Measurements from ENCODE around the gene TSPAN18.

TSPAN18 gene

DNA sequence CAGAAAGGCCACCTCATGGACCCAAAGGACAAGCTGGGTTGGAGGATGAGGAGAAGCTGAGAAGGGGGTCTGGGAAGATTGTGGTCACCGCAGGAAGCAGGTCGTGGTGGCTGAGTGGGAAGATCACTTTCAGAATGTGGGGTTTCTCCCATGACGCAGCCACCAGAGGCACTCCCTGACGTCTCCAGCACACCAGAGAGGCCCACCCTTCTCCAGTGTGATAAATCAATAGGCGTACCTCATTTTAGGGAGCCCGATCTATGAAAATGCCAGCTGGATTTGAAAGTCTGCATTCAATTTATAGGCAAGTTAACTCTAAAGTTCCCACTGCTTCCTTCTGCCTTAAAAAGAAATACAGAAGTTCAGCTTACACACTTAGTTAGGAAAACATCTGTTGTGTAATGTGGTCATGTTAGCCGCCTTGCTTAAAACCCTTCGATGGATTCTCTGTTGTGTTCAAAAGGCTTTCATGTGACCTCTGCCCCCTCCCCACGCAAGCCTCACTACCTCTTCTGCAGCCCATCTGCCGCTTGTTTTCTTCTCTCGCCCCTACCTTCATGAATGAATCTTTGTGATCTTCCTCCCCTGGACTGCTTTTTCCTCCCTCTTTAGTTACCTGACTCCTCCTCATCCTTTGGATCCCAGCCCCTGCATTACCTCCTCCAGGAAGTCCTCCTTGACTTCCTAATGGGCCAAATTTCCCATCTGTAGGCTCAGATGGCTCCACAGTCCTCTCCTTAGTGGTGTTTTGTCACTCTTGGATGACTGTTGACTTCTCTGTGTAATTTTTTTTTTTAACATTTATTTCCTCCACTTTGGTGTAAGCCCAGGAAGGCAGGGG, 10.7 kb downstream of the TSPAN18 start:
- DNase-seq (ENCODE audit: low read depth in 3 of 3): no peak

DNA sequence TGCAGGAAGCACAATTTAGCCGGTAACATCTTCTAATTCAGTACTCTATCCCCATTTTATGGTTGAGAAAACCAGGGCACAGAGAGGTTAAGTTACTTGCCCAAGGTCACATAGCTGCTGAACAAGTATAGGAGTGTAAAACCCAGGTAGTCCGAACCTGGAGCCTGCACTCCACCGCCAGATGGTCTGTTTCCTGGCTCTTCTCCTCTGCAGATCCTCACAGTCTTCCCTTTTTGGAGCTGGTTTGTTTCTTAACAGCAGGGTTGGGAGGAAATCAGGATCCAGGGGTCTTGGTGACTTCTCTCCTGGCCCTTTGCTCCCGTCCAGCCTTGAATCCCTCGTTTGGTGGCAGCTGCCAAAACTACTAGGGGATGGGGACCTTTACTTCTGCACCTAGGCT, 12.0 kb downstream of the TSPAN18 start:
- DNase-seq (ENCODE audit: low read depth in 3 of 3): no peak

DNA sequence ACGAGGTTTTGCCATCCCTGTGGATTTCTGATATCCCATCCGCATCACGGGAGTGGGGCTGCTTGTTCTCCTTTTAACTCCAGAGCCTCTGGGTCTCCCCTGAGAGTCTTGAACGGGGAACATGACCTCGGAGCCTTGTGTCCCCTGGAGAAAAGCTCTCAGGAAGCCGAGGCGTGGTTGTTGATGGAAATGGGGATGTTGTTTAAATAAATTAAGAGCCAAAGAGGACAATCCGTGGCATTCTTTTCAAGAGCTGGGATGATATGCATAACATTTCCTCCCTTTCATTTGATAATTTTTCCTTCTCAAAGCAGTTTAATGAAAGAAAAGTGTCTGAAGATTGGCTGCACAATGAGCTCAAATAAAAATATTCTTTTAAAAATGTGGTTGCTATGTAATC, 14.2 kb downstream of the TSPAN18 start:
- DNase-seq (ENCODE audit: low read depth in 3 of 3): no peak

DNA sequence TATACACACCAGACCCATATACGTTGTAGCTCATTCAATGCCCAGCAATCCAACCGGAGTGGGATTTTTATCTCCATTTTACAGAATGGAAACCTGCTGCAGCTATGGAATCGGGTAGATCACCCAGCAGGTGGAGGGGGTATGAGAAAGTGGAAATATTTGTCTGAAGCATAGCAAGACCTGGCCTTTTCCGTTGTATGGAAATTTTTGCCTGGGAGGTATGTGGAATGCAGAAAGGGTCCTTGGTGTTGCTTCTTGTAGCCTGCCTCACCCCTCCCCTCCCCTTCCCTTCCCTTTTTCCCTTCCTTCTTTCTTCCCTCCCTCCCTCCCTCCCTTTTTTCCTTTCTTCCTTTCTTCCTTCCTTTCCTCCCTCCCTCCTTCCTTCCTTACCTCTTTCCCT, 15.2 kb downstream of the TSPAN18 start:
- no peak for DNase-seq (ENCODE audit: low read depth in 3 of 3)

DNA sequence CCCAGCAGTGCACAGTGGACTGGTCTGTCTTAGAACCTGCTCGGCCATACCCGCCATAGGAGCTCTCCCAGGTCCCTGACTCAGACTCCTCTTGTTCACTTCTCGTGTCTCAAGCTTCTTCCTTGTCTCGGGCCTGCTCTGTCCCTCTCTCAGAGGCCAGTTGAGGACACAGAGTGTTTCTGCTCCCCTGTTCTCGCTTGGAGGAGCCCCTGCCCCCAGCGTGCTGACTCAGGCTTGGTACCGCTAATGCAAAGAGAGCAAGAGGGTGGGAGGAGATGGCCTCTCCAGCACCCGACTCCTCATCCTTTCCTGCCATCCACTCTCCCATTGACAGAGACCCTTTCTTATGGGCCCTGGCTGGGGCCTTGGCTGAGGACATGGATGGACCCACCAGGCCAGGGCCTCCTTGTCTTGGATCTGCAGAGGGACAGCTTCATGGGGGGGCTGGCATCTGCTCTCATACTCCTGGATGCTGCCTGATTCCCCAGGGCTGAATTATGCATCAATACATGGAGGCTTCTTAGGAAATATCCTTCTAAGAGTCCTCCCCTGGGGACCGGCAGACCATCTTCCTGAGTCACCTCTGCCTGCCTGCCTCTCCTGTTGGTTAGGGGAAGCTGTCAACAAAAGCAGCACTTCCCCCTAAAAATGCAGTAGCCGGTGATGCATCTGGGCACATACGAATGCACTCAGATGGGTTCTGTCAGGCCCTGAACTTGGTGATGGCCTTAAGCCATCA, 15.9 kb downstream of the TSPAN18 start:
- DNase-seq (ENCODE audit: low read depth in 3 of 3): no peak

DNA sequence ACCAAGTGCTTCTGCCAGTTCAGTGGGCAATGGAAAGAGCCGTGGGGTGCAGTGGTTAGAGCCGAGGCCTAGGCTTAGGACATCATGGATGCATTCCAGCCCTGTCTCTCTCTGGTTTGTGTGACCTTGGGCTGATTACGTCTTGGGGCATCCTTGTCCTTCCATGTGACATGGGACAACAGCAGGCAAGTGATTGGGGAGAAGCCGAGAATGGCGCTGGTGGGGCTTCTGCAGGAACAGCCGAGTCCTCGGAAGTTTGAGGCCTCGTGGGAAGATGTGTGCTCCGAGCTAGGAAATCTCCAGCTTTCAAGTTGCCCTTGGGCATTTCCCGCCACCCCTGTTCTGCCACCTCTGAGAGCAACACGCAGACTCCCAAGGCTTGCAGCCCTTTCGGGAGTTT, 16.6 kb downstream of the TSPAN18 start:
- DNase-seq (ENCODE audit: low read depth in 3 of 3): no peak

DNA sequence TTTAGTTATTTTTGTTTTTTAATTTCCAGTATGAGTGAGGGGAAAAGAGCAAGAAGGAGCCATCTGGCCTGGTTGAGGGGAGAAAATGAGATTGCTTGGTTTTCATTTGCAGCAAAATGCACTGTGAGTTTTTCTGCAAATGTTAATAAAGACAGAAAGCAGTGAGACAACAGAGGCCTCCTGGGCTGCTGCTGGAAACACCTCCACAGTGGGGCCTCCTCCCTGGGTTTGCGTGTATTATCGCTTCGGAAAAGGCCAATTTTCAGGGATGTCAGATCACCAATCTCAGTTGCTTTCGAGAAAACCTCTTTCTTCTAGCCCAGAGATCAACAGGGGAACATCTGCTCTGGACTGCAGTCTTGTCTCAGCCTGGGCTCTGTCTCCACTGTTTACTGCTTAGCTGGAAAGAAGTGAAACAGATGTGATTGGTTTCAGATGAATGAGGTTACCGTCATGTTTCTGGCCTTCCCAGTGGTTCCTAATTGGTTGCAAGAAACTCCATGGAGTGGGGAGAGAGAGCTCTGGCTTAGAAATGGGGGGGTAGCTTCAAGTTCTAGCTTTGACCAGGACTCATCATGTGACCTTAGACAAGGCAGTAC, 17.3 kb downstream of the TSPAN18 start:
- DNase-seq (ENCODE audit: low read depth in 3 of 3): no peak

DNA sequence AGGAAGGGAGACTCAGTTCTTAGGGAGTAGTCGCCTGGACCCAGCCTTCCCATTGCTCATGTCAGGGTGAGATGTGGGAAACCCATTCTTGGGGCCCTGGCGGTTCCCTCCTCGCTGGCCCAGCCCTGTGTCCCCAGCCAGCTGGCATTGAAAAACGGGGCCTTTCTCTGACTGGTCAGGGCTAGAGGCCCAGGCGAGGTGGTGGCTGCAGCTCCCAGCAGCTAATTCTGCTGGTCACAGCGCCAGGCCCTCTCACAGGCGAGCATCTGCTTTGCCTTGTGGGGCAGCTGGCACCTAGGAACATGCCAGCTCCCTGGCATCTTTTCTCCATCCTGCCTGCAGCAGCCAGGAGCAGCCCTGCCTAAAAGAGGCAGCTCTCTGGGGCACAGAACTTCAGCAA, 20.1 kb downstream of the TSPAN18 start:
- DNase-seq (ENCODE audit: low read depth in 3 of 3): no peak

DNA sequence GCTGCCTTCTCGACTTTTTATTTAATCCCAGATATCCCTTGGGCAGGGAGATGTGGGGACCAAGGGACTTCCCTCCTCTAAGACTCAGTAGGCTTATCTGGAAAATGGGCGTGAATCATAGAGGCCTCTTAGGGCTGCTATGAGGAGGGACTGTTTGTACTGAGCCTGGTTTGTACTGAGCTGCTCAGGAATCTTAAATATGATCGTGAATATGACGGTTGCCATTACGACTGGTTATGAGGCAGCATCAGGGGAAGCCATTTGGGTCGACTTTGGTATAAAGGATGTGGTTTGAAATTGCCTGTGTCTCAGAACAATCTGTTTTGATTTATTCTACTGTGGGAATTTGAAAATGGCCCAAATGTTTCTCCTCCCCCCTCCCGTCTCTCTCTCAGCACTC, 20.6 kb downstream of the TSPAN18 start:
- no peak for DNase-seq (ENCODE audit: low read depth in 3 of 3)

DNA sequence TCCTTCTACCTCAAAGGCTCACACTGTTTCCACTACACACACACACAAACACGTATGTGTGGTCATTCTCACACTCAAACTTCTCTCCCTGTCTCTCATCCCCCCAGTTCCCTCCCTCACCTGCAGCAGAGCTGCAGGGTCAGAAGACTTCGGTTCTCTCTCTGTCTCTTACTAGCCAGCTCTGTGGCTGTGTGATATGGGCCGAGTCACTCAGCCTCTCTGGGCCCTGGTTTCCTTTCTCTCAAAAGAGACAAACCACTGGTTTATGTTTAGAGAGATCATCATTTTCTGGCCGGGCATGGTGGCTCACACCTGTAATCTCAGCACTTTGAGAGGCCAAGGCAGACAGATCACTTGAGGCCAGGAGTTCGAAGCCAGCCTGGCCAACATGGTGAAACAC, 21.1 kb downstream of the TSPAN18 start:
- no peak for DNase-seq (ENCODE audit: low read depth in 3 of 3)

DNA sequence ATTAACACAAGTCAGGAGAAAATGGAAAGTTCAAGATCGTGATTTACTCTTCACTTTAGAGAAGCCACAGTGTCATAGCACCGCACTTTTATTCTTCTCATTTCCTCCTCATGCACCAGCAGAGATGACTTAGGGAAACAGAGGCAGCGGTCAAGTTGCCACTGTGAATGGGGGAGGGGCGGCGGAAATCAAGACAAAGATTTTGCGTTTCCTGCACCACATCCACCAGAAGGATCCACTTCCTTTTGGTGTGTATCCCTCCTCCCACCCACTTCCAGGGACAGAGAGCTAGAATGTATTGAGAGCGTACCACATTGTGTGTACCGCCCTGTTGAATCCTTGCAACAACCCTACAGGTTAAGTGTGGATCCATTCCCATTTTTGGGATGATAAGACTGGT, 21.8 kb downstream of the TSPAN18 start:
- DNase-seq (ENCODE audit: low read depth in 3 of 3): no peak

DNA sequence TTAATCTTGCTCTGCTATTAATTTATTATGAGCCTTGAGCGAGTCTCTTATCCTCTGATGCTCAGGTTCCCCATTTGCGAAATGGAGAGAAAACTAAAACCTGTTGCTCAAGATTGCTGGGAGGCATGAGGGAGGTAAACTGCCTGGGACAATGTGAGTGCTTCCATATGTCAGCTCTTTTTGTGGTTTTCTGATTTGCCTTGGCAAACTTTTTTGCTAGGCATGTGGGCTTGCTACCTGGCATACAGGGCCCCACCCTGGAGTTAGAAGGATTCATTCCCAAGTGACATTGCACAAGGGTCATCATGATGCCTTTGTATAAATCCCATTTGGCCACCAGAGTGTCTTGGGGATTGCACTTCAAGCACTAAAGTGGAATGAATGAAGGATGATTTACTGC, 22.4 kb downstream of the TSPAN18 start:
- no peak for DNase-seq (ENCODE audit: low read depth in 3 of 3)

DNA sequence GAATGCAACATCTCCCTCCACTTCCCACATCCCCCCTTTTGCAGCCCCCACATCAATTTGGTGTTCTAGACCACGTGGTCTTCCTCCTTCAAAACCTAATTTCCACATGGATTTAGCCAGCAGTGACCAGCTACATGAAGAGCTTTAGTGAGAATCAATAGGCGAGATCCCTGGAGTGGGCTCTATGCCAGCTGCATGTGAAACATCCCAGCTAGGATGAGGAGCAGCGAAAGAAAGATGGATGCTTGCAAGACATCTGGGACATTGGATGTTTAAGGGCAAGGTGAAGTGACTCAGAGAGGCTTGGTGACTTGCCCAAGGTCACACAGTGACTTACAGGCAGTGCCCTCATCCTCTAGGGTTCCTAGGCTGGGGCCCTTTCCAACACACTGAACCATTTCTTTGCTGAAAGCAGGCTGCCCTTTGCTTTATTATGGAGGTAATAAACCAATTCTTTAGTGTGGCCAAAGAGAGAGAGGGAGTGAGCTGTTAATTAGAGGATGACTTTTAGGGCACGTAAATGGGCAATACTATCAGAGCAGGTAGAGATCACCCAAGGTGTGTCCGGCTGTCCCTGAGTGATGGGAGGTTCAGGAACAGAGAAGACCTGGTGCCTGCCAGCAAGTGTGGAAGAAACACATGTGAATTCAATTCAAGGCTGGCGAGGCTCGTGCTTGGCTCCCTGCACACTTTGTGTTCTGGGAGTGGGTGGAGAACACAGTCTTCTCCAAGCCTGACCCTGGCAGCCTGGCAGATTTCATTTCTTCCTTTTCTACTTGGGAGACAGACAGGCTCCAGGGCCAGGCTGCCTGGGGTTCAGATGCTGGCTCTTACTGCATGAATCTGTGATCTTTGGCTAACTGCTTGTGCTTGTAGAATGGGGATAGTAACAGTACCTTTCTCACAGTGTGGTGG, 24.0 kb downstream of the TSPAN18 start:
- no peak for DNase-seq (ENCODE audit: low read depth in 3 of 3)

DNA sequence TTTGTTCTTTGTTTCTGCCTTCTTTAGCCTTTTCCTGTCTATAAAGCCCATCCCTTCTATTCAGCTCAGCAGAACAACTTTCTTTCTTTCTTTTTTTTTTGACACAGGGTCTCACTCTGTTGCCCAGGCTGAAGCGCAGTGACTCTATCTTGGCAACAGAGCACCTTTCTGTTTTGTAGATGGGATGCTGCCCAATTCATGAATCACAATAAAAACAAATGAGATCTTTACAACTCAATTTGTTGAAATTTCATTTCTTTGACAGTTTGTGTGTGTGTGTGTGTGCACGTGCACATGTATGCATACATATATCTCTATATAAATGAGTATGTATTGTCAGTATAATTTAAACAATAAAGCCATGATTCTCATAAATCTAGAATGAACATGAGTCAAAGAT, 25.5 kb downstream of the TSPAN18 start:
- DNase-seq (ENCODE audit: low read depth in 3 of 3): no peak

DNA sequence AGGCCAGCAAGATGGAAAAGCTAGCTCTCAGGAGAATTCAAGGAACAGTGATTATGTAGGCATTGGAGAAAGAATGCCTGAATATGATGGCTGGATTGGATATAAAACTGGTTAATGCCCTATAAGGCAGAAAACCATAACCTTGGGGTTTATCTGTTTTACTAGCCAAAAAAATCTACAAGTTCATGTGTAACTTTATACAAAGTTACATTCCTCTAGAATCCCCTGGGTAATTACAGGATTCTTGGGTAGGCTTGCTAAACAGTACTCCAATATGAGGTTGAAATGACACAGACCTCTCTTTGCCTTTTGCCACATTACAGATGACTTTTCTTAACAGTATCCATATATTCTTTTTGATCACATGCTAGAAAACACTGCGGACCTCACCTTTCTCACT, 26.0 kb downstream of the TSPAN18 start:
- DNase-seq (ENCODE audit: low read depth in 3 of 3): no peak

DNA sequence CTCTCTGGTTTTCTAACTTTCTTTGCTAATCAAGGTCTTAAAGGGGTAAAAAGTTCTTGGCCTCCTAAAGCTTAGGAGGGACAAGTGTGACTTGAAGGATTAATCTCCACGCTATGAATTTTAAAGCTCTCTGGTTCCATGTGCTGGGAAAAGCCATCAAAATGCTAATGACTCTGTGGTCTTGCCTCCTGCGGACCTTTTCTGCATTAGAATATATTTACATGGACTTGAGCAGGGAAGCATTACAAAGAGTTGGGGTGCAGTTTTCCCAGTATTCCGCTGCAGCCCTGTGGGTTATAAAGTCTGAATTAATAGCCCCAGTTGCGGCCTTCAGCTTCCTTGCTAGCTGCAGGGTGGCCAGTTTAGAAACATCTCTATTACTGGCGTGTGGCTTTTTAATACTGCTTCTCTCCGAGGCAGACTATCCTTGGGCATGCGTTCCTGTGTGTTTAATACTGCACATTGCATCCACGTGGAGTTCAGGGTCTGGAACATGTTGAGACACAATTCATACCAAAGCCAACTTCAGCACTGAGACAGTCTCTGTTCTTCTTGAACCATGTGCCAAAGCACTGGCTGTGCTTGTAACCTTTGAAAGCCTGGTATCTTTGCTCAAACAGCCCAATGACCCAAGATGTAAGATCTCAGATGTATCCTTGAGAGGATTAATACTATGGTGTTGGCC, 27.3 kb downstream of the TSPAN18 start:
- DNase-seq (ENCODE audit: low read depth in 3 of 3): no peak

DNA sequence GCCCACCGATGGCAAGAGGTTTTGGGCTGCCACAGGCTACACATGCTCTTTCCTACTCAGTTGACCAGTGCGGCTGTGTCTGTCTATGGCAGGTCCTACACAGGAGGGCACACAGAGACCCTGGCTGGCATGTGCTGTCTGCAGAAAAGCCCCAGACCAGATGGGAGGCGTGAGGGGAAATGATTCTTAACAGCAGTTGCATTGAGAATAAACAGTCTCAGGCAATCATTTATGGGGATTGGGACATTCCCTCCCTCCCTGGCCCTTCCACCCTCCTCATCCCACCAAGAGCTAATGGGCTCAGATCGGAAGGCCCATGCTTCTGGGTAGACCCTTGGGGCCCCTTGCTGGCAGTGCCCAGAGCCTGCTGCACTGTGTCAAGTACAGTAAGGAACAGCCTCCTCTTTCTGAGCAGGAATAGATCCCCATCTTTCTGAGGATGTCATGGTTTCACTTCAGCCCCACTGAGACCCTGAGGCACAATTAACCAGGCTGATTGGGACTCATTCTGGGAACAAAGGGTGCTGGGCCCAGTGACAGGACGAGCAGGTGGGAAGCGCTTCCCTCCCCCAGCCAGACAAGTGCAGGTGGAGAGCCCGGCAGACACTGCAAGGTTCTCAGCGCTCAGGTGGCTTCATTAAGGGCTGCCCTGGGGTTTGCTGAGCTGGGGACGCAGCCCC, 28.3 kb downstream of the TSPAN18 start:
- DNase-seq (ENCODE audit: low read depth in 3 of 3): no peak

DNA sequence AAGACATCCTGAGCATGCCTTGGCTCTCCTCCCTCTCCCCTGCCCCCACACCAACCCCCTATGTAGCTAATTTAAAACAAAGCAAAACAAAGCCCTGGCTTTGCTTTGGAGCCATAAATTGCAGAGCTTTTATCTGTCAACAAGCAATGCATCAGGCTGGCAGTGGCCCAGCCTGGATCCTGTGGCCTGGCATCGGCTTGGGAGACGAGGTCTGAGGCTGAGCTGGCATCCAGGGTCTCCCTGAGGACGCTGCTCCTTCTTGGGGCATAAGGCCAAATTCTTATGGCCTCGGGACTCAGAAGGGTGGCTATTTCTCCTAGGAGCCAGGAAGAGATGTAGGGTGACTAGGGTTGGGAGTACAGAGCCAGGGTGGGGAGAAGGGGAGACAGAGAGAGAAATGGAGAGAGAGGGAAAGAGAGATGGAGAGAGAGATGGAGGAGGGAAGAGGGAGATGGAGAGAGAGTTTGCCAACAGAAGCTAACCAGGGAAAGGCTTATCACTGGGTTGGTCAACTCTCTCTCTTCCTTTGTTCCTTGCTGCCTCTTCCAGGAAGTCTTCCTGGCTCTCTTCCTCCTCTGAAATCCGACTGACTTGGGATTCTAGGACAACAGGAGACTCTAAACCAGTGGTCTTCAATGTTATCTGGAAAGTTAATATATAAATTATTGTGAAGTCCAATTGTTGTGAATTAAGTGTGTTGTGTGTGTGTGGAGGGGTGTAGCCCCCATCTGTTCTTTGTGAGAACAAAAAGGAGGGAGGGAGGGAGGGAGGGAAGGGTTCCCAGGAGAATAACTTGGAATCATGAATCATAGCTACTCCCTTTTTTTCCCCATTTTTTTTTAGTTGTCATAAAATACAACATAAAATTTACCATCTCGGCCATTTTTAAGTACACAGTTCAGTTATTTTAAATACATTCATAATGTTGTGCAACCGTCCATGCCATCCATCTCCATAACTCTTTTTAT, 29.1 kb downstream of the TSPAN18 start:
- no peak for DNase-seq (ENCODE audit: low read depth in 3 of 3)

DNA sequence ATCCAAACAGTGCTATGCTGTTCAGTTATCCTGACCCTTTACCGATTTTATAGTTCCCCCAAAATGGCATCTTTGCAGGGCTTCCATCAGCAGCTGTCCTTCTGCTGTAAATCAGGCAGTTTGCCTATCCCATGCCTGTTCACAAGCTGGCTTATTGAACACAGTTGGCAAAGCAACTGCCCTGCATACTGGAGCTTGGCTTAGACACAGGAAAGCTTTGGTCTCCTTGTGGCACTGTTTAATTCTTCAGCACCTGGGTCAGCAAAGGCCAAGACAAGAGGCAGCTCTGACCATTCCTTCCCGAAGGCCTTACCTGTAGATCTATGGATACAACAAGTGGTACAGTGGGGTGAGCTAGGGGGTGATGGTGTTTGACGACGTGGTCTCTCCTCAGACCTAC, 32.2 kb downstream of the TSPAN18 start:
- DNase-seq (ENCODE audit: low read depth in 3 of 3): no peak
